Activated naive CD4-positive, alpha-beta T cell treated with anti-CD3 and anti-CD28 coated beads, Interleukin-2, amount 50 U/mL, for 16 hours (primary cell): Measurements from ENCODE around the gene DAAM1.

Experiments
- DNase-seq: peaks from one replicate; pipeline ENCODE4 v3.0.0-alpha.2; 2020

The DAAM1 gene

GRCh38 chr14:59317798-59318505 is 129.5 kb downstream of the DAAM1 start:
- DNase-seq = no peak

- no peak for DNase-seq
Measured at GRCh38 chr14:59318908-59319307, 130.4 kb downstream of the DAAM1 start.

GRCh38 chr14:59320361-59320760 is 131.9 kb downstream of the DAAM1 start:
- no peak for DNase-seq

GRCh38 chr14:59320763-59321625 is 132.5 kb downstream of the DAAM1 start:
- DNase-seq = no peak

DNA sequence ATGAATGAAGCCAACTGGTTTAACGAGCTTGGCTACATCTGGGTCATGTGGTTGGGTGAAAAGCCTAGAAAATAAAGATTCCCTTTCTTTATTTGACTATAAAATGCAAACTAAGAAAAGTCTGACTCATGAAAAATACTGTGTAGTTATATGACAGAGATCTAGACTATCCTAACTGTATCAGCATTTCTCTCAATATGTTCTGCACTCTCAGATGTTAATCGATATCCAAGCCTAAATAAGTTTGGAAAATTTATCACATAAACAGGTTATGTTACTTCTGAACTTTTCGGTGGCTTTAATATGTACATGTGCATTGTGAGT is 133.1 kb downstream of the DAAM1 start:
- no peak for DNase-seq

DNA sequence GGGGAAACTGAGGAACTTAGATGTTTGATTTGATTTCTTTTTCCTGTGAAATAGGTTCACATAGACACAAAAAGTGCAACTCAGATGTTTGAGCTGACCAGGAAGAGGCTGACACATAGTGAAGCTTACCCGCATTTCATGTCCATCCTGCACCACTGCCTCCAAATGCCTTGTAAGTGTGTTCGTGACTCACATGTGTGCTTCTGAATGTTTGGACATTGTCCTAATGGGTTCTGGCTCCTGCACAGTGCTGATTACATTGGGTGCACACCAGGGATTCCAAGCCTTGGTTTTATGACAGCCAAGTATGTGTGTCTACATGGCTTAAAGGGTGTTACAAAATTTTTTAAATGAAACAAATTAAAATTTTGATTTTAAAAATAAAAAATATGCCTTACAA is 137.4 kb downstream of the DAAM1 start:
- no peak for DNase-seq

- DNase-seq = no peak
Measured at GRCh38 chr14:59328454-59328853, 140.0 kb downstream of the DAAM1 start.

- no peak for DNase-seq
Measured at GRCh38 chr14:59330455-59330854, 142.0 kb downstream of the DAAM1 start.

GRCh38 chr14:59331217-59331616 is 142.8 kb downstream of the DAAM1 start:
- no peak for DNase-seq

DNA sequence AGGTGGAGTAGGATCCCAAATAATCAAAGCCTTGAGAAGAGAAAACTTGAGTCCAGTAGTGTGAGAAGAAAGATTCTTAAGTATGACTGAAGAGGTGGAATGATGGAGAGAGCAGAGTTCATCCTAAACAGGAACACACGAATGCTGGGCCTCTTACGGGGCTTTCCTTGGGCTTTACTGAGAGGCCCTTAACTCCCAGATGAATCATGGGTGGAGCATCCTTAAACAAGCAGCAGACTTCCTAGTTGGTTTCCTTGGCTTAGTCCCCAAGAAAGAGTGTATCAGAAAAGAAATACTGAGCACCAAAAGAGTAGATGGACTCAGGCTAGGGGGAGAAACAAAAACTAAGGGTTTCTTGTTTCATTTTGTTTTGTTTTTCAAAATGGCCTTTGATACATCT is 144.3 kb downstream of the DAAM1 start:
- no peak for DNase-seq

GRCh38 chr14:59333235-59333634 is 144.8 kb downstream of the DAAM1 start:
- DNase-seq = no peak

DNA sequence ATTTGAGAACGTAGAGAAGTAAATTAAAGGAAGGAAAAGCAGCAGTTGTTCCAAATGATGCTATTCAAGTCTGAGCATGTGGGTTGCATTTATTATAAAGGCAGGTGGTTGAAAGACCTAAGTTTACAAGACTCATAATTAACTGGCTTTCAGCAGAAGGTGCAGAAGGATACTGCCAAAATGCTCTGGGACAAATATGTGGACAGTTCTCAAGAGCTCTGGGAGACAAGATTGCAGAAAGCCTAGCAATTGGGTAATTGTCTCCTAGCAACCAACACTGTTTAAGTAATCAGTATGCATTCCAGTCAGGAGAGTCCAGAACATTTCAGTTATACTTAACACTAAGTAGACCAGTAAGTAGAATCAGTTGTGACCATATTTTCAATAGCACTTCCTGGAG is 145.2 kb downstream of the DAAM1 start:
- DNase-seq = no peak

DNA sequence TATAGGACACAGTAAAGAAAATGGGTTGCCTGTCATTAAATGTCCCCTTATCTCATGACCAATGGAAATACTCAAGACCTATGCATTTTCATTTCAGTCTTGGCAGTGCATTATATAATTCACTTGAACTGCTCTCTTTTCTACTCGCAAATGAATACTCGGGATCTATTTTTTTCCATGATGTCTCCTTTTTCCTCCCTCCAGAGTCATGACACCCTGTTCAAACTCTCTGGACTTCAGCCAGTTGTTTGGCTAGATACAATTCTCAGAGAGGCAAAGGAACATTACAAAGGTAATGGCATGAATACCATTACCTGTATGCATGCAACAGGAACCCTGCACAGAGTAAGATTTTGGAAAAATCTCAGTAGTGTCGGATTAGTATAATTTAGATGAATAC is 145.8 kb downstream of the DAAM1 start:
- DNase-seq = no peak

- no peak for DNase-seq
Measured at GRCh38 chr14:59336098-59336497, 147.6 kb downstream of the DAAM1 start.

DNA sequence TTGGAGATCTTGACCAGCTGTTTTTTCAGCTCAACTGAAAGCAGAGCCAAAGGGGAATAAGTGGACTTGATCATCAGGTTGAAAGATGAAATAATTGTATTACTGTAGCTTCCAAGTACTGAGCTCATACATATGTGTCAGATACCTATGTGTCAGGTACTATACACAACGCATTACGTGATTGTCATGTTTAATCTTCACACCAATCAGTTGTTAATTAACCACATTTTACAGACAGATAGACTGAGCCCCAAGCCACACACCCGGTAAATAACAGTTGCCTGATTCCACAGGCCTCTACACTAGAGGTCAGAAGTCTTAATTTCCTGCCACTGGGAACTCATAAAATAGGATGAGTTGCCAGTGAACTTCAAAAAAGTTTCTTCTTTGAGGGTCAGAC is 148.2 kb downstream of the DAAM1 start:
- DNase-seq = no peak

DNA sequence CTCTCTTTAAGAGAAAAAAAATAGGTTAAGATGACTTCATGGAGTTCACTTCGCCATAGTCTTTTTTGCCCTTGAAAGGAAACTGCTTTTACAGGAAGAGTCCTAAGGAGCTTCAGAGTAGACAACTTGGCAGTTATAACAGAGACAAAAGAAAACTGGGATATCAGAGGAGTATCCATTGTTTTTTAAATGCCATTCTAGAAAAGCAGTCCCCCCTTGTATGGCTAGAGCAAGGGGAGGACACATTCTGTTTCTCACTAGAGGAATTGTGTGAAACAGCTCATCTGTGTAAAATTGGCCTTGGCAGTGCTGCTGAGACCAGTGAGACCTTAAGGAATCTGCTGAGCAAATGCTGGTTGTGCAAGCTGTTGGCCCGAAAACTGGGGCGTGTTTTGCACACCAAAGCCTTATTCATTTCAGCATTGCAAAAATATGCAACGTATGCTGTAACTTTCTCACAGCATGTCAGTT is 148.7 kb downstream of the DAAM1 start:
- no peak for DNase-seq

DNA sequence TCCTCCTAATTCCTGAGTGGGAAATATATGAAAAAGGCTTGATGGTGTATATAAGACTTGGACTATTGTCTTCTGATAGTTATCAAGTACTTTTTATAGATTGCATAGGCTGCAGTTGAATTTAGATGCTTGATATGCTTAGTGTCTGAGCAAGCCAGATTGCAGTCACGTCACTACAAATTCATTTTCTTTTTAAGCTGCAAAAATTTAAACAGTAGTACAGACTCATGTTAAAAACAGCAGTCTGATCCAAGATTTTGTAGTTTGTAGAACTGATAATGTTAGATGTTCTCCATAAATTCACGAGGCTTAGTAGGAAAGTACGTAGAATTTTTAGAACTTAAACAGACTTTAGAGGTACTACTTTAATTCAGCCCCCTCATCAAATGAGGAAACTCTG is 150.3 kb downstream of the DAAM1 start:
- no peak for DNase-seq

DNA sequence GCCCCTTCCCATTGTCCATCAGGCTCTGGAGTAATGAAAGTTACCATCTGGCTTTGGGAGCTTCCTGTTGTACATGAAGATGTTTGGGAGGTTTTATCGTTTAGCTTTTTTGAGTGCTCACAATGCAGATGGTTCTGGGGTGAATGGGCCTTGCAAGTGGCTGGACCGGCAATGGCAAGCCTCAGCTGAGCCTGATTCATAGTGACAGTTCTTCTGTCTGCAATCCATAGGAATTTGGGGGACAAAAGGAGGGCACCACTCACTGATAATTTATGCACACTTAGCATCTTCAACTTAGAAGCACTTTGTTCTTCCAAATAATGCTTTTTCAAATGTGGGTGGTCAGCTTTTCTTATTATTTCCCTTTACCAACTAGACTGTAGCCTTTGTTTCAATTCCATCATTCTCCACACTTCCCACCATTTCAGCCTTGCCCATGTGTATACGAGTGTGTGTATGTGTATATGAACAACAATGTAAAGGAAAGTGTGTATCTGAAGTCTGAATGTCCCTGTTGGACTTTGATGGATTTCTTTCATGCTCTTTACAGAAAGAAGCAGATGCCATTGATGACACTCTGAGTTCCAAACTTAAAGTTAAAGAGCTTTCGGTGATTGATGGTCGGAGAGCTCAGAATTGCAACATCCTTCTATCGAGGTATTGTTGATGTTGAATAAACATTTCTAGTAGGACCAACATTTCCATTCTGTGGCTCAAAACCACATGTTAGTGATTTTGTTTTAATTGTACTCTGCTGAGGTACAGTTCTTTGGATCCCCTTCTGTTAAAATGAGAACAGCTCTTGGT is 151.3 kb downstream of the DAAM1 start:
- no peak for DNase-seq

- no peak for DNase-seq
Measured at GRCh38 chr14:59341858-59342477, 153.5 kb downstream of the DAAM1 start.

DNA sequence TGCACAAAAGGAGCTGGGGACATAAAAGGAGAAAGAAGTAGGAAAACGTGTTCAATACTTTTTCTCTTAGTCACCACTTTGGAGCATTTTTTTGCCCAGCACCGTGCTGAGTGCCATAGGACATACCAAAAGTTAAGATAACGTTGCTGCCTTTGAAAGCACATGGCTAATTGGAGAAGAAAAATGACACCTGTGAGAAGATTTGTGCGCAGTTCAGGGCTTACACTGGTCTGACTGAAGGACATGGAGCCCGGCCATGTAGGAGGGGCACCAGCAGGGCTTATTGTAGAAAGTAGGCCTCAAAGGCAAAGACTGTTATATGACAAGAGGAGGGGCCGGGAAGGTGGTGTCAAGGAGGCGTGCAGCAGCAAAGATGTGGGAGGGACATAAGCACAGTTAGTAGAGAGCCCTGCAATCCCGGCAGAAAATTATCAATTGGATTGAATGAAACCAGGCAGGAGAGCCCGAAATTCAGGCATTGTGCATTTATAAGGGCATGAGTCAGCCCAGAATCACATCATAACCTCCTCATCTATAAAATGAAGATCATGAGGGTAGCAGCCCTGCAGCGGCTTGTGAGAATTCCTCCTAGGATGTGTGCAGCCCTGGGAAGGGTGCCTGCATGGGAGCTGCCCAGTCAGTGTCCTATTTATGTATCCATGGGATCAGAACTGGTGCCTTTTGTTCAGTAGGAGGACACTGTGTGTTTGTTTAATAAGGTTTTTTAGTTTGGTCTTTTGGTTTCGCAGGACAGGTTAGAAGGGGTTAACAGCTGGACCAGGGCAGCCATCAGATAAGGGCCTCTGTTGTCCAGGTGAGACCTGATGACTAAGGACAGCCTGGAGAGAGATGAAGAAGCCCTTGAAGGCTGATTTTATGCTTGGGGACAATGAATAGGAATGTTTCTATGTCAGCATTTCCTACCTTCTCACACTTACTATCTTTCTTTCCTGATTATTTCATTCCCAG is 154.3 kb downstream of the DAAM1 start:
- DNase-seq = no peak

- no peak for DNase-seq
Measured at GRCh38 chr14:59343585-59343984, 155.1 kb downstream of the DAAM1 start.

DNA sequence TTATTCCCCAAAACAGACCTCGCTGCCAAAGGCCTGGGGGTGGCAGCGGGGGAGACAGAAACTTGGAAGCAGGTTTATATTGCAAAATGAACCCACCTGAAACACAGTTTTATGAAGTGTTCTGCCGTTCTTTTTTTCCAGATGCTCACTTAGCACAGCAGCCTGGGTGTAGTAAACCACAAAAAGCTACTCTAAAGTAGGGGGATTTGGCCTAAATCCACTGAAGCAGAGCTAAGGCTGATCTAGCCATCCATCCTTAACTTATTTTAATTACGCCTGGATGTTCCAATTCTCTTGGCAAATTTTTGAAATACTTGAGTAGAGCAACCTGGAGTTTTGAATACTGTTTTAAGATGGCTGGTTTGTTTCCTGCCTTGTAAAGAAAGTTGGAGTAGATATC is 155.5 kb downstream of the DAAM1 start:
- no peak for DNase-seq
